Measurements from ENCODE around the gene RAB36.

DNA sequence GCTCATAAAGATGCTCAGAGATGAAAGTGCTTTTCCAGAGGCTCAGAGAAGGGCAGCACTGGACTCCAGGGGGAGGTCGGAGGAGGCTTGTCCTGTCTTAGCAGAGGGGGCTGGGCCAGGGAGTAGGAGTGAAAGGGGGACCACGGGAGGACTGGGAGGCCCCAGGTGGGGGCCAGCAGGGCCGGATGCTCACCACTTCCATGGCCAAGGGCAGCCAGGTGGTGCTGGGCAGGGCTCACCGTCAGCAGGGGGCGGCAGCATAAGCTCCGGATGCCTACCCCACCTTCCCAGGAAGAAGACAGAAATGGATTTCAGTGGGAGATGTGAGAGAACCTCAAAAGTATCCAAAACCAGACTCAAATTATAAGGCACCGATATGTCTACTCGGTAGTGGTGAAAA is 11.0 kb downstream of the RAB36 start:
- TF ChIP-seq, protein P1, sequence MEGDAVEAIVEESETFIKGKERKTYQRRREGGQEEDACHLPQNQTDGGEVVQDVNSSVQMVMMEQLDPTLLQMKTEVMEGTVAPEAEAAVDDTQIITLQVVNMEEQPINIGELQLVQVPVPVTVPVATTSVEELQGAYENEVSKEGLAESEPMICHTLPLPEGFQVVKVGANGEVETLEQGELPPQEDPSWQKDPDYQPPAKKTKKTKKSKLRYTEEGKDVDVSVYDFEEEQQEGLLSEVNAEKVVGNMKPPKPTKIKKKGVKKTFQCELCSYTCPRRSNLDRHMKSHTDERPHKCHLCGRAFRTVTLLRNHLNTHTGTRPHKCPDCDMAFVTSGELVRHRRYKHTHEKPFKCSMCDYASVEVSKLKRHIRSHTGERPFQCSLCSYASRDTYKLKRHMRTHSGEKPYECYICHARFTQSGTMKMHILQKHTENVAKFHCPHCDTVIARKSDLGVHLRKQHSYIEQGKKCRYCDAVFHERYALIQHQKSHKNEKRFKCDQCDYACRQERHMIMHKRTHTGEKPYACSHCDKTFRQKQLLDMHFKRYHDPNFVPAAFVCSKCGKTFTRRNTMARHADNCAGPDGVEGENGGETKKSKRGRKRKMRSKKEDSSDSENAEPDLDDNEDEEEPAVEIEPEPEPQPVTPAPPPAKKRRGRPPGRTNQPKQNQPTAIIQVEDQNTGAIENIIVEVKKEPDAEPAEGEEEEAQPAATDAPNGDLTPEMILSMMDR (conservative IDR thresholded peaks at IDR 0.05 in 1 of 2, IDR thresholded peaks at IDR 0.05 in 1 of 2; ENCODE audit: extremely low read depth in 1 of 2, insufficient read depth in 1 of 2, low read depth in 1 of 2, low read length in 2 of 2) = no peak
- TF ChIP-seq EZH2 (IDR thresholded peaks at IDR 0.05; ENCODE audit: borderline replicate concordance, low read length) = no peak
